H1 (cell line): ENCODE measurements around the gene PGAP2. TPM values are rescaled to one million over a fixed set of nuclear protein-coding genes. Genes with fewer than 3 reads are reported as not detected.

Source experiments
- CTCF ChIA-PET: fragments of 300-600 bp; sonication (Branson Sonifier 250); formaldehyde crosslinking; loops from one replicate; lab custom pipeline; 2021; ENCODE audit not compliant: partially characterized antibody; lab: Charles Lee
- POLR2A ChIA-PET: fragments of 300-600 bp; sonication (Branson Sonifier 250); formaldehyde crosslinking; loops from one replicate; lab custom pipeline; 2021; ENCODE audit warnings: inconsistent platforms; ENCODE audit not compliant: partially characterized antibody; lab: Charles Lee
- DNase-seq, 2 experiments: peaks; one replicate each; pipeline versions ENCODE4 v3.0.0 to v3.0.0-alpha.2; 2010 to 2022; ENCODE audit warnings: low spot score in 2 of 2, low read depth in 1 of 2, mixed read lengths in 1 of 2
- FAIRE-seq: peaks from 2 replicates; lab custom pipeline; 2011; peaks lifted over from hg19 to GRCh38; lab: Jason Lieb, UNC
- H2AFZ ChIP-seq: 2 replicates; pipeline ENCODE4 v1.8.1; 2012; ENCODE audit warnings: low read length, inconsistent platforms
- H2AK5ac ChIP-seq: 2 replicates; pipeline ENCODE4 v1.6.1; 2013; ENCODE audit warnings: low read depth, low read length
- H2BK120ac ChIP-seq: replicated peaks from 2 replicates; pipeline ENCODE3; 2013; ENCODE audit warnings: low read depth, low read length, inconsistent platforms
- H2BK12ac ChIP-seq: 2 replicates; pipeline ENCODE4 v1.6.1; 2013; ENCODE audit warnings: low read depth, low read length
- H2BK15ac ChIP-seq: 2 replicates; pipeline ENCODE4 v1.6.1; 2013; ENCODE audit warnings: low read length
- H2BK20ac ChIP-seq: 2 replicates; pipeline ENCODE4 v1.6.1; 2013; ENCODE audit warnings: low read length
- H2BK5ac ChIP-seq: 2 replicates; pipeline ENCODE4 v1.6.1; 2013; ENCODE audit warnings: low read depth, low read length
- H3K14ac ChIP-seq: 2 replicates; pipeline ENCODE4 v1.6.1; 2013; ENCODE audit warnings: inconsistent platforms; ENCODE audit not compliant: insufficient read length
- H3K18ac ChIP-seq: 2 replicates; pipeline ENCODE4 v1.6.1; 2013; ENCODE audit warnings: low read length; ENCODE audit errors: extremely low read depth
- H3K23ac ChIP-seq: 2 replicates; pipeline ENCODE4 v1.6.1; 2013; ENCODE audit warnings: inconsistent platforms; ENCODE audit not compliant: insufficient read length
- H3K23me2 ChIP-seq: 2 replicates; pipeline ENCODE4 v1.6.1; 2013; ENCODE audit warnings: low read depth, low read length
- H3K27ac ChIP-seq: 2 replicates; pipeline ENCODE4 v1.6.1; 2011; ENCODE audit warnings: low read depth, low read length, inconsistent platforms
- H3K27me3 ChIP-seq, 4 experiments: replicated peaks in 1 of 4; 1 replicate in 1 of 4; 2 replicates in 3 of 4; pipeline versions ENCODE4 v1.6.1 to v1.8.1; 2011 to 2013; ENCODE audit warnings: low read length in 3 of 4, mild to moderate bottlenecking in 3 of 4, inconsistent platforms in 2 of 4, mixed read lengths in 2 of 4, moderate library complexity in 1 of 4; ENCODE audit not compliant: control insufficient read depth in 3 of 4, insufficient read depth in 3 of 4; ENCODE audit errors: extremely low read depth in 1 of 4
- H3K36me3 ChIP-seq, 4 experiments: 2 replicates each; pipeline versions ENCODE4 v1.6.1 to v1.8.1; 2011 to 2013; ENCODE audit warnings: mild to moderate bottlenecking in 4 of 4, low read length in 3 of 4, moderate library complexity in 2 of 4, control low read depth in 1 of 4, inconsistent platforms in 1 of 4; ENCODE audit not compliant: insufficient read depth in 4 of 4, control insufficient read depth in 2 of 4
- H3K4ac ChIP-seq: replicated peaks from 2 replicates; pipeline ENCODE3; 2013; ENCODE audit warnings: low read length, low read depth, mixed read lengths, inconsistent platforms; ENCODE audit not compliant: insufficient read length
- H3K4me1 ChIP-seq, 4 experiments: replicated peaks in 1 of 4; 1 replicate in 1 of 4; 2 replicates in 3 of 4; pipeline versions ENCODE4 v1.6.1 to v1.8.1; 2011 to 2013; ENCODE audit warnings: low read length in 3 of 4, inconsistent platforms in 2 of 4, mixed read lengths in 1 of 4; ENCODE audit not compliant: insufficient read depth in 4 of 4, control insufficient read depth in 3 of 4
- H3K4me2 ChIP-seq, 2 experiments: 2 replicates each; pipeline versions ENCODE4 v1.6.1 to v1.8.1; 2011 to 2013; ENCODE audit warnings: low read depth in 2 of 2, low read length in 2 of 2, control low read depth in 1 of 2, inconsistent platforms in 1 of 2, mild to moderate bottlenecking in 1 of 2; ENCODE audit not compliant: insufficient read depth in 1 of 2
- H3K4me3 ChIP-seq, 4 experiments: fragments of 200-600, 300-600 bp in 1 of 4; sonication (generic), shearing (Covaris generic), sonication (Bioruptor Twin) in 1 of 4; 2 replicates each; pipeline versions ENCODE4 v1.5.1 to v1.8.1; 2011 to 2016; ENCODE audit warnings: low read length in 4 of 4, low read depth in 3 of 4, control low read depth in 2 of 4, inconsistent platforms in 2 of 4, mild to moderate bottlenecking in 2 of 4, mixed read lengths in 1 of 4, moderate library complexity in 1 of 4; ENCODE audit not compliant: insufficient read depth in 2 of 4; ENCODE audit errors: extremely low read depth in 1 of 4
- H3K56ac ChIP-seq: replicated peaks from 2 replicates; pipeline ENCODE3; 2013; ENCODE audit warnings: low read depth, mild to moderate bottlenecking, mixed read lengths, low read length, inconsistent platforms; ENCODE audit not compliant: insufficient read length
- H3K79me1 ChIP-seq: 2 replicates; pipeline ENCODE4 v1.6.1; 2013; ENCODE audit warnings: low read depth, low read length, control low read depth
- H3K79me2 ChIP-seq, 2 experiments: 2 replicates each; pipeline versions ENCODE4 v1.6.1 to v1.8.1; 2012 to 2013; ENCODE audit warnings: low read length in 2 of 2, mild to moderate bottlenecking in 2 of 2, inconsistent platforms in 1 of 2; ENCODE audit not compliant: insufficient read depth in 2 of 2, control insufficient read depth in 1 of 2
- H3K9ac ChIP-seq, 4 experiments: replicated peaks in 1 of 4; 1 replicate in 1 of 4; 2 replicates in 3 of 4; pipeline versions ENCODE4 v1.6.1 to v1.8.1; 2011 to 2013; ENCODE audit warnings: low read depth in 3 of 4, low read length in 3 of 4, control low read depth in 2 of 4, mild to moderate bottlenecking in 2 of 4, moderate library complexity in 2 of 4, inconsistent platforms in 1 of 4; ENCODE audit errors: extremely low read depth in 1 of 4
- H3K9me3 ChIP-seq, 2 experiments: 2 replicates each; pipeline versions ENCODE4 v1.6.1 to v1.8.1; 2012 to 2013; ENCODE audit warnings: mild to moderate bottlenecking in 2 of 2, moderate library complexity in 2 of 2, control low read depth in 1 of 2, inconsistent platforms in 1 of 2, low read depth in 1 of 2, low read length in 1 of 2, mixed read lengths in 1 of 2; ENCODE audit not compliant: insufficient read depth in 2 of 2
- H4K20me1 ChIP-seq, 2 experiments: replicated peaks in 1 of 2; 2 replicates each; pipeline versions ENCODE3 to v1.8.1; 2011 to 2013; ENCODE audit warnings: inconsistent platforms in 2 of 2, low read length in 2 of 2, mild to moderate bottlenecking in 1 of 2; ENCODE audit not compliant: insufficient read depth in 2 of 2, control insufficient read depth in 1 of 2
- H4K5ac ChIP-seq: 2 replicates; pipeline ENCODE4 v1.6.1; 2013; ENCODE audit warnings: low read length, low read depth, mixed read lengths, inconsistent platforms; ENCODE audit not compliant: insufficient read length
- H4K8ac ChIP-seq: 2 replicates; pipeline ENCODE4 v1.8.0; 2013; ENCODE audit warnings: mild to moderate bottlenecking, moderate library complexity, low read length, inconsistent platforms; ENCODE audit not compliant: insufficient read depth; ENCODE audit errors: extremely low read depth
- H4K91ac ChIP-seq: replicated peaks from 2 replicates; pipeline ENCODE3; 2013; ENCODE audit warnings: low read length, mixed read lengths, inconsistent platforms; ENCODE audit not compliant: insufficient read length
- KDM4A ChIP-seq: IDR thresholded peaks from one replicate; pipeline ENCODE4 v1.7.1; 2012; ENCODE audit warnings: low read depth, mild to moderate bottlenecking, moderate library complexity, low read length, inconsistent platforms; ENCODE audit not compliant: severe bottlenecking
- SIN3A ChIP-seq, 2 experiments: IDR thresholded peaks in 1 of 2; conservative IDR thresholded peaks in 1 of 2; 2 replicates each; pipeline ENCODE4 v1.6.1; 2011 to 2012; ENCODE audit warnings: low read length in 2 of 2, improper control_type of control experiment in 1 of 2, low read depth in 1 of 2, mild to moderate bottlenecking in 1 of 2
- WGBS, 2 experiments: shearing (Covaris generic) in 1 of 2; methylation state at CpG; one replicate each; pipeline versions ENCODE4 v1.1.6 to v1.1.7; 2013 to 2015; ENCODE audit warnings: low lambda C conversion rate in 2 of 2, mixed read lengths in 2 of 2, inconsistent platforms in 1 of 2, low coverage in 1 of 2, missing lambda C conversion rate in 1 of 2; ENCODE audit not compliant: insufficient replicate concordance in 2 of 2, insufficient coverage in 1 of 2, insufficient read length in 1 of 2; ENCODE audit errors: extremely low coverage in 1 of 2, missing lambda C conversion rate in 1 of 2; 5-methylcytosine and 5-hydroxymethylcytosine counted together
- polyA plus RNA-seq, 7 experiments: library from polyadenylated mRNA; depleted of rRNA in 3 of 7; stranded (reverse) in 5 of 7; unstranded in 2 of 7; fragments of >200 nt in 5 of 7; fragments of 200-250 nt in 2 of 7; gene quantifications; 1 replicate in 5 of 7; 2 replicates in 1 of 7; 4 replicates in 1 of 7; pipeline versions ENCODE4 v1.2.1 to v1.2.3, GENCODE V29; 2011 to 2013; ENCODE audit warnings: missing spikeins in 2 of 7, mixed read lengths in 2 of 7
- total RNA-seq: library from RNA; stranded (reverse); fragmentation: NEBNext Ultra II Directional; extraction: Animal tissue kit (Norgen Biotek cat#: 25700); gene quantifications from 2 replicates; pipeline ENCODE4 v1.2.1, GENCODE V29; 2021

Gene PGAP2
- total and polyA plus RNA-seq, 2 of the 8 experiments (the other 6 are each of a cell fraction or from before 2014, with no cell fraction given): 56.5 to 106 TPM

GRCh38 chr11:3840004-3840869 is 31.9 kb downstream of the PGAP2 start:
- no peak overlapping the region for H2BK5ac ChIP-seq
- FAIRE-seq (no peak), DNase-seq (peak in 1 of 2 experiments; percentile 81)
- peaks cover 5 to 18% (median 9%) of the 10 kb centered on the region in 4 experiments for H3K4me1 ChIP-seq
- 0 out of 2 replicates have a peak overlapping the region, but pooled peaks have one; percentile 76 for H2AK5ac ChIP-seq
- TF ChIP-seq SIN3A (conservative IDR thresholded peaks at IDR 0.05 in 1 of 2, IDR thresholded peaks at IDR 0.05 in 1 of 2; ENCODE audit: low read depth in 1 of 2, low read length in 2 of 2) (peak; percentile 62 to 63; a peak in 1 of 4 replicates), KDM4A (no peak)
- no peak overlapping the region for H3K14ac ChIP-seq
- no peak overlapping the region for H2BK120ac ChIP-seq
- 0 out of 2 replicates have a peak overlapping the region, but pooled peaks have one; percentile 39 for H2BK12ac ChIP-seq
- 9 to 100% methylated on average over 1 to 26 of the region's 46 CpGs for WGBS, 2 experiments
- no peak overlapping the region; the same call in 1 of the 2 replicates for H2BK20ac ChIP-seq
- H4K91ac ChIP-seq: no peak overlapping the region
- peak overlapping the region; percentile 76 to 97 (median 77) for H3K4me3 ChIP-seq
- peak overlapping the region in 3 of 4 experiments; percentile 52 to 64 (median 58); a peak in 5 of 7 replicates for H3K9ac ChIP-seq
- peaks cover 10 to 19% of the 10 kb centered on the region in 2 experiments for H4K20me1 ChIP-seq
- H3K23me2 ChIP-seq: peaks cover 10% of the 10 kb centered on the region
- H3K36me3 ChIP-seq: peaks cover 0 to 3% (median 0%) of the 10 kb centered on the region in 4 experiments; a peak in 1 of 8 replicates
- no peak overlapping the region for H4K8ac ChIP-seq
- peaks cover 0 to 3% (median 0%) of the 10 kb centered on the region in 4 experiments; a peak in 1 of 7 replicates for H3K27me3 ChIP-seq
- no peak overlapping the region for H3K18ac ChIP-seq
- no peak overlapping the region; the same call in 1 of the 2 replicates for H2BK15ac ChIP-seq
- H3K23ac ChIP-seq: no peak overlapping the region
- no peak overlapping the region for H4K5ac ChIP-seq
- POLR2A ChIA-PET: interaction anchor here (0.6 to 5.7 kb wide), 8 partner anchors 10 to 233 kb away, joined by 3 to 29 read pairs (median 6); partner anchors contain the start of gene STIM1
- H3K79me2 ChIP-seq: peaks cover 12 to 42% of the 10 kb centered on the region in 2 experiments
- CTCF ChIA-PET: interaction anchor here (1.0 to 20.2 kb wide), 11 partner anchors 8 to 229 kb away, joined by 3 to 422 read pairs (median 5); partner anchors contain the start of gene STIM1
- peaks cover 16% of the 10 kb centered on the region for H3K79me1 ChIP-seq
- H3K4ac ChIP-seq: no peak overlapping the region
- H2AFZ ChIP-seq: no peak overlapping the region
- peak overlapping the region; percentile 85 to 92 for H3K4me2 ChIP-seq
- no peaks in the 10 kb centered on the region for H3K9me3 ChIP-seq
- H3K27ac ChIP-seq: no peak overlapping the region
- no peak overlapping the region for H3K56ac ChIP-seq
